Epidermal melanocyte (primary cell): Measurements from ENCODE around the gene APOL4.
"Not testable (repeated sequence)": the region's sequence is repeated elsewhere in the genome, so short reads cannot be mapped to it uniquely, and the experiment has no call there.

ENCODE experiments used
- DNase-seq: peaks from one replicate; pipeline ENCODE4 v3.0.0; 2011; ENCODE audit warnings: low spot score; ENCODE audit not compliant: insufficient read length

Gene APOL4

GRCh38 chr22:36232715-36233401, 31.2 kb upstream of the APOL4 start:
- DNase-seq = no peak

- DNase-seq = not testable (repeated sequence)
These were observed 29.4 kb upstream of the APOL4 start for GRCh38 chr22:36231051-36231450.

GRCh38 chr22:36229649-36230048, 28.0 kb upstream of the APOL4 start:
- not testable (repeated sequence) for DNase-seq

- no peak for DNase-seq
These were observed 27.3 kb upstream of the APOL4 start for GRCh38 chr22:36228944-36229343.

- DNase-seq = not testable (repeated sequence)
These were observed 26.8 kb upstream of the APOL4 start for GRCh38 chr22:36228369-36228768.

- DNase-seq = no peak
These were observed 26.2 kb upstream of the APOL4 start for GRCh38 chr22:36227806-36228205.

- DNase-seq = no peak
These were observed 25.8 kb upstream of the APOL4 start for GRCh38 chr22:36227396-36227795.

- no peak for DNase-seq
These were observed 24.6 kb upstream of the APOL4 start for GRCh38 chr22:36226189-36226588.

GRCh38 chr22:36225333-36225922, 23.8 kb upstream of the APOL4 start:
- DNase-seq = no peak

- no peak for DNase-seq
These were observed 22.6 kb upstream of the APOL4 start for GRCh38 chr22:36224245-36224644.

GRCh38 chr22:36223504-36223903, 21.9 kb upstream of the APOL4 start:
- no peak for DNase-seq

- DNase-seq = no peak
These were observed 21.4 kb upstream of the APOL4 start for GRCh38 chr22:36222887-36223450.

- no peak for DNase-seq
These were observed 20.5 kb upstream of the APOL4 start for GRCh38 chr22:36221799-36222751.

- DNase-seq = no peak
These were observed 18.9 kb upstream of the APOL4 start for GRCh38 chr22:36220451-36220921.

GRCh38 chr22:36218648-36219193, 17.1 kb upstream of the APOL4 start:
- no peak for DNase-seq

- DNase-seq = no peak
These were observed 14.4 kb upstream of the APOL4 start for GRCh38 chr22:36215981-36216380.

- DNase-seq = no peak
These were observed 12.0 kb upstream of the APOL4 start for GRCh38 chr22:36213586-36213985.

GRCh38 chr22:36212901-36213300, 11.3 kb upstream of the APOL4 start:
- DNase-seq = no peak

- no peak for DNase-seq
These were observed 9.7 kb upstream of the APOL4 start for GRCh38 chr22:36211237-36211861.

GRCh38 chr22:36210224-36210623, 8.6 kb upstream of the APOL4 start:
- DNase-seq = no peak

GRCh38 chr22:36209488-36209908, 7.9 kb upstream of the APOL4 start:
- DNase-seq = not testable (repeated sequence)
